Measurements from ENCODE around the gene LAMA1. TPM values are rescaled to one million over a fixed set of nuclear protein-coding genes. Genes with fewer than 3 reads are reported as not detected.

The LAMA1 gene
- polyA plus RNA-seq, 5 donors = 5.9 to 17.1 (median 9.7) TPM

DNA sequence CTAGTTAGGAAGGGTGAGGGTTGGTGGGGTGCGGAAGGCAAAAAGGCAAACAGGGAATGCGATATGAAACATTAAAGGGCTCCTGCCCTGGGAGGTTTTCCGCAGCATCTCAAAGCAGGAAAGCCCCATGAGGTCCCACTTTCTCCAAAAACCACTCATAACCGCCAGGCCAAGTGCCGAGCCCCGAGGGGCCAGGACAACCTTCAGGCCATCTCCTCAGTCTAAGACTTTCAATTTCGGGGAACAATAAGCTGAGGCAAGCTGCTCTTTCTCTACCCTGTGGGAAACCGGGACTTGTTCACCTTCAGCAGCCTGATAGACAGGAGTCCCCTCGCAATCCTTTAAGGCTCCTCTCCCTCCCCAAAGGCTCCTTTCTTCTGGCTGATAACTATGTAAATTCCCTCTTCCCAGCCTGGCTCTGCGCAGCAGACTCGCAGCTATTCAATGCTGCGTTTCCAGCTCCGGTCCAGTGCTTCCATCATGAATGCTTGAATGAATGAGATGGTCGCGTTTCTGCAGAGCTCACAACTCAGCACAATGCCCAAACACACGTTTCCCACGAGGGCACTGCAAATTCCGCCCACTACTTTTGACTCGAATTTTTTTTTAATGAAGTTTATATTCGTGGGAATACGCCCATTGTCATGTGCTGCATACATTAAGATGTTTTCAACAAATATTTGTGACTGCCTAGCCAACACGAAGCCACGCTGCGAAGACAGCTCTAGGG is 1.4 kb downstream of the LAMA1 start:
- no peak for DNase-seq

DNA sequence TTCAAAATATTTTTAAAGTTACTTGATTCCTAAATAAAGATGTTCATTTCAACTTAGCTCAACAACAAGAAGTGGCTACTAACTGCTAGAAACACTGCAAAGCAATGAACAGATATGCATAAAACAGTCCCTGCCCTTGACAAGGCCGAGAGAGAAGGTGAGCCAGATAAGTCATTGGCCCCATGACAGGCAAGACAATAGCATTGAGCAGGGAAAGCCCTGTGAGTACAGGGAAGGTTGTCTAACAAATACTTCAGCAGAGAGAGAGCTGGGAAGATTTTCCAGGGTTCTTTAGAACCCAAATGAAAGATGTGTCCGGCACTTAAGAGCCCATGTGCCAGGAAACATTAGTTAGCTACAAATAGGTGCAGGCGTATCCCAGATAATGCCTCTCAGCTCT is 4.7 kb downstream of the LAMA1 start:
- DNase-seq = no peak

DNA sequence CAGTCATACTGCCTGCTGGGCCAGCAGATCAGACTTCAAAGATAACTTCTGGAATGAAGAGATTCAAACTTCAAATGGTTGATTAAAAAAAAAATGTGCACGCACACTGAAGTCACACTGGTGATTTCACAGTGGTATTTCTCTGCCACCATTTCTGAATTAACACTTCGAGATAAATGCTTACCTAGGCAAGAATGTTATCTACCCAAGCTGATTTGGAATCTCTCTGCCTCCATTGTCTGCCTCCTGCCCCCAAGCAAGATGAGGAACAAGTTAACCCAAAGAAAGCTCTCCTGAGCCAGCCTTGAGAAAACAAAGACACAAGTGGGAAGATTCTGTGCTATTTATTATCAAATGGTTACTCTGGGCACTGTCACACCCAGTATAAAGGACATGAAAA is 6.5 kb downstream of the LAMA1 start:
- no peak for DNase-seq

DNA sequence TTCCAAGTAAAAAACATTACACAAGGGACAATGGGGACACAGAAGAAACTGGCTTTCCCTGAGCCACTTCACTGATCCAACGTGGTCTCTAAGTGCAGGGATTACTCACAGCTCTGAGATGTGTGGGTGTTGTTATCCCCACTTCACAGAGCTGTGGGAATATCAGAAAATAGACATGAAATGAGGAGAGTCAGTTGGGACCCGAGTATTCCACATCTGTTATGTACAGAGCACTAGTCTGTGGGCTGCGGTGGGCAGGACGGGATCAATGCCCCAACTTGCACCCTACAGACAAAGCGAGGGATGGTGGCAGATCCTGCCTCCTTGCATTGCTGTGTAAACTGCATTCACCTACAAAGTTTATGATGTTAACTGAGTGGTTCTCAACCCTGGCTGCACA is 11.7 kb downstream of the LAMA1 start:
- DNase-seq = no peak

DNA sequence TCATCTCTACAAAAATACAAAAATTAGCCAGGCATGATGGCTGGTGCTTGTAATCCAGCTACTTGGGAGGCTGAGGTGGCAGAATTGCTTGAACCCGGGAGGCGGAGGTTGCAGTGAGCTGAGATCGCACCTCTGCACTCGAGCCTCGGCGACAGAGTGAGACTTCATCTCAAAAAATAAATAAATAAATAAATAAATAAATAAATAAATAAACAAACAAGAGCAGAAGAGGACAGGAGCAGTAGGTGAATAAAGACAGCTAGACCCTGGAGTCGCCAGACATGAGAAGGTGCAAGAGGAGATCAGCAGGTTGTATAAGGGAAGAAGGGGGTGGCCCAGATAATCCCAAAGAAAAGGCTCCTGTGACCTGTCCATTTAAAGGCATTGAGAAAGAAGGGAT is 12.3 kb downstream of the LAMA1 start:
- no peak for DNase-seq

DNA sequence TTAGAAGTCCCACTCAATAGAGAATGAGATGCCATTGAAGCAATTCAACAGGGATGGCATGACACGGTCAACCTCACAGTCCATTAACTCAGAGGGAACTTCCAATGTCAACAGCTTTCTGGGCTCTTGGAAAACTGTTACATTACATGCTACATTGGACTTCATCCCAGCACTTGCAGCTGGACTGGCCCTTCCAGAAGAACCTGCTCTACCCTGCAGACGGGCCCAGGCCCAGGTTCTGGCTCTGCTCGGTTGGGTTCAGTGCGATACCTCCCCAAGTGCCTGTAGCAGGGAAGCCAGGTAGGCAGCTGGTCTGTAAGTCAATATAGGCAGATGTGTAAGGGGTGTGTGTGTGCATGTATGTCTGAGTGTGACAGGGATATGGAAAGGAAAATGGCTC is 12.9 kb downstream of the LAMA1 start:
- DNase-seq = no peak

DNA sequence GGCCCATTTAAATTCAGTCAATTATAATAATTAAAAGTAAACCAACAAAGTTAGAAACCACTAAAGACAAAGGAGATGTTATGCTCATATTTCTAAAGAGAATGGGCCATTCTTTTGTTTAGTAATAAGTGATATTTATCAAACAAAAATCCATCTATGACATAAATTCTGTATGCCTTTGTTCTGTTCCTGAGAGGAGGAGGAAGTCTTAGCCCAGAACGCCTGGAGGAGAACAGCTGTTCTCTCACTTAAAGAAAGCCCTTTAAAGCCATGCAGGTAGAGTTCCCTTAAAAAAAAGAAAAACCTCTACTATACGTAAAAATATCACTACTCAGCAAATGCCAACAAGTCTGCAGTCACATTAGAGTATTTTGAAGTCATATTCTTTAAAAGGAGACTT is 15.5 kb downstream of the LAMA1 start:
- no peak for DNase-seq

DNA sequence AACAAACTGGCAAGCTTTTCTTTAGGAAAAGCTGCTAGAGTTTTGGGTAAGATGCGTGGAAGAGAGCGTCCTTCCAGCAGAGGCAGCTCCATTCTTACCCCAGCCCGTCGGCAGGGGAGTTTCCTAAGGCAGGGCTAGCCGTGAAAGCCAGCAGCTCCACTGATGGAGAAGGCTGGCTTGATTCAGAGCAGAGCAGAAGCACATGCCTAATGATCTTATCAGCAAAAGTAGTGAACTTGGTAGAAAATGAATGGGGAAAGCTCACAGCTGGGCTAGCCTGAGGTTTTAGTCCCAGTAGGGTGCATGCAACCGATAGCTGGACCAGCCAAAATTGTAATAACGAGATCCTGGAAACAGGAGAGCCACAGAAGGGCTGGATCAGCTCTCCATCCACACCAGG is 20.8 kb downstream of the LAMA1 start:
- DNase-seq = no peak

DNA sequence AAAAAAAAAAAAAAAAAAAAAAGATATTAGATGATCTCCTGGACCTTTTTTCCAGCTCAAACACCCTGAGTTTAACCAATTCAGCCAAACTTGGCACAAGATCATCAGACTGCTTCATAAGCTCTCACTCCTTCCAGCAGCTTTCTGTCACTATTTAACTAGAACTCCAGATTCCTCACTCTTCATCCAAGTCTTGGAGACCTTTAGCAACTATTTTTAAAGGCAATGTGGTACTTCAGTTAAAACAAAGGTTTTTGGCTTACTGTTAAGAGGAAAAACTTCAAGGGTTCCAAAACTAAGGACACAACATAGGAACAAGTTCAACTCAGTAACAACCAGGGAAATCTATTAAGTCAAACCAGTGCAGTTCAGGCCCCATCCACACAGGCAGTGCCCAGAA is 23.2 kb downstream of the LAMA1 start:
- peak; percentile 19 to 25 for DNase-seq

DNA sequence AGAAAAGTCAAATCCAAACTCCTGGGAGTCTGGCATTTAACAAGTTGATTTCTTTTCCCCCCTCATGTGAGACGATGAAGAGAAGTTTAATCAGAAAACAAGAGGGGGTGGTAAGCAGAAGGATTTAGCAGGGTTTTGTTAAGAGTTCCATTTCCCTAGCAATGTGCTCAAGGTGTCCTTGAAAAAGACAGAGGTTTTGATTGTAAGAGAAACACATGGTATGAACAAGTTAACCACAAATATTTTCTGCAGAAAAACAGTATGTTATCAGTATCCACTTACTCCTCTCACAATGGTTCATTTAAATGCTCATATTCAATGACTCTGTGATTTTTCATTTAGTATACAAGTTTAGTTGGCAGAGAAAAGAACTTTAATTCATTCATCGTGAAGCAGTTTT is 26.8 kb downstream of the LAMA1 start:
- no peak for DNase-seq

DNA sequence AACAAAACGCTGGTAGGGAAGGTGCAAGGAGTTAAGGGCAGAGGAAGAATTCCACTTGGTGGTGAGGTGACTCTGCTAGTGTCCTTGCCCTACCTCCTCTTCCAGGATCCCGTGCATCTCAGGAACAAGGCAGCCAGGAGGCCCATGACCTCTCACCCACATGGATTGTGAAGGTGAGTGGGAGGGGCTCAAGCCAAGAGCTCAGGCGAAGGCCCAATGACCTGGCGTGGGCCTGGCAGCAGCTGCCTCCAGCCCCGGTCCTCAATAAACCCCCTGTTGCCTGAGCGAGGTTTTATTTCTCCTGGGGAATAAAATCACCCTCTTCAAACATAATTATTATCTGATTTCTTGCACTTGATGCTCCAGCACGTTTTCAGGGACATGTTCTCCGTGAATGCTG is 28.2 kb downstream of the LAMA1 start:
- DNase-seq = no peak

DNA sequence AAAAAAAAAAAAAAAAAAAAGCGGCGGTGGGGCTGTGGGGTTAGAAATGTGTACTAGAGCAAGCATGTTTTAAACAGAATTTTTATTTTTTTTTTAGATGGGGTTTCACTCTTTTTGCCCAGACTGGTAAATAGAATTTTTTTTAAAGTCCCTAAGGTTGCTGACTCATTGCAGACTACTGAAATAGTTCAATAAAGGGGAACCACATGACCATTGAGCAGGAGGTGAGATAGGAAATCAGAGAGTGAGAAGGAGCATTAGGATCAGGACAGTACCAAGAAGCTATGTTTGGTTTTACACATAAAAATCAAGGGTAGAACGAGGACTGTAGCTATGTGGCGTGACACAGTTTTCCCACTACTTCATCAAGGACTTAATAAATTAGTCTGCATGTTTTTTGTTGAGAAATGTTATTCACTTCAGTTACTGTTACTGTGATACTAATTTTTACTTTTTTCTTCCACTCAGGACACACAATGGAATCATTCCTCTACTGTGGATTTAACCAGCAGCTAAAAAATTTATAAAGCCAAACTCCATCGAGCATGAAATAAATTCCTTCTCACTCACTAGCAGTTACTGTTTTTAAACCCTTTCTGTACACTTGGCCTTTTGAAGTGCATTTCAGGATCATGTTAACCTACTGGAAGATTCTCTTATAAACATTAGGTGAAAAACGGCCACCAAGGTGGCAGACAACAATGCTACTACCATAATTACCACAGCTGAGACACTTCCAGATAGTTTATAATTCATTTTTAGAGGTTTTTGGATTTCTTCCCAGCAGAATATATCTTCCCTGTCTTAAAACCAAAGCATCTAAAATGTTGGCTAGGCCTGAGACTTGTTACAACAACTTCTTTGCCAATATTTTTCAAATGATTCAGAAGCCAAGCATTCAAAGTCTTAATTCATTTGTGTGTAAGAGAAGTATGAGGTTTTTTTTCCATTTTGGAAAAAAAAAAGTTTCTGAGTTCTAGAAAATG is 33.2 kb downstream of the LAMA1 start:
- peak in 1 of 2 donors; percentile 14 for DNase-seq

DNA sequence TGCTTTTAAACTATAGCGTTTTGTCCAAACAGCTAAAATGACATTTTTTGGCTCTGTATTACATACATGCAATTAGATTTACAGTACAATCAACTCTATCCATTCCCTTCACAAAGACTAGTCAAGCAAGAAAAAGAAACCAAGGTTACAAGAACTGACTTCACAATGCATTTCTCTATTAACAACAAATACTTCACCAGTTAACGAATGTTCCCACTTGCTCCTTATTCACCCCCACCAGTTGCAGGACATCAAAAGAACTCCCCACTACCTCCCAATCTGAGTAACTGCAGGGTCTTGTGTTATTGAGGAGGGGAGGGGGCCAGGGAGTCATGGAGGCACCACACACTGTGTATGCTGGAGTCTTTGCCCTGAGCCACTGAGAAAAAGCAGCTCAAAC is 34.9 kb downstream of the LAMA1 start:
- DNase-seq = no peak

DNA sequence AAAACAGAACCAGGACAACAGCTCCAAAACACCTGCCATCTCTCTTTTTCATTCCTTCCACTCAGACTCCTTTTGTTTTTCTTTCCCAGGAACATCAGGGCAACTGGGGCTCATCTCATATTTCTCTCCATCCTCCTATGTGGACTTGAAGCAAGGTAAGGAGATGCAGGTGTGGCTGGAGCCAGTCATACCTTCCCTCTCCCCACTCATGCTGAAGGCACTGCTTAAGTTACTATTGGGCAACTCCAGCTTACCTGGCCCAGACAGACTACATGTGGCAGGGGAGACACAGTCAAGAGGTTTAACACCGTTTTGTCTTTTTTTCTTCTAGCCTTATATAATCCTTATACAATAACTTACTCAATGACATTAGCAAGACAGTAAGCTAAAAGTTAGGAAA is 38.4 kb downstream of the LAMA1 start:
- DNase-seq = no peak

DNA sequence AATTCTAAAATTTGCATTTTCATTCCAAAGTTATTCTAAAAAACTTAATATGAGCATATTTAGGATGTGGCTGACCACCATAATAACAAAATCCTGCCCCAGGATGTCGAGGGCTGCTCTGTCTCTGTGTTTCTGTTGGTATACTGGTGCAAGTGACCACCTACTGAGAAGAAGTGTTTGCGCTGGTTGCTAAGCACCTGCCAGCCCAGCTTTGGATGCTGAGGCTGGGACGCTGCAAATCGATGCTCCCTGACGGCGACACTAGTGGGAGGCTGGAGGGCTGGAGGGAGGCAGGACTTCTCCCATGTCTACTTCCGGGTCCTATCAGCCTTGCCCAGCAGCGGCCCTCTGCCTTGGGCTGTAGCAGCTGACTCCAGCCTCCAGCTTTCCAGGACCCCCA is 45.0 kb downstream of the LAMA1 start:
- DNase-seq = no peak

DNA sequence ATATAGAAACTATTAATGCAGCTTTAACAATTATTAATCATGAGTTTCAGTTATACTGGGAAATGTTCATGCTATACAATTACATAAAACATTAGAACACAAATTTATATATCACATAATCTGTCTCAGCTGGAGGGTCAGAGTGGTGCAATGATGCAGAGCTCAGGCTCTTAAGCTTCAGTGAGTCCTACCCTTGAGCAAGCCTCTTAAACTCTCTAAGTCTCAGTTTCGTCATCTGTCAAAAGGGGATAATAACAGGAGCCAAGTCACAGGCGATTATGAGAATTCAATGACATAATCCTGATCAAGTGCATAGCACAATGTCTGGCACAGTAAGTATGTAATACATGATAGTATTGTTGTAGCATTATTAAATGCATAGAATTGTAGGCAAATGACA is 46.0 kb downstream of the LAMA1 start:
- DNase-seq = no peak

DNA sequence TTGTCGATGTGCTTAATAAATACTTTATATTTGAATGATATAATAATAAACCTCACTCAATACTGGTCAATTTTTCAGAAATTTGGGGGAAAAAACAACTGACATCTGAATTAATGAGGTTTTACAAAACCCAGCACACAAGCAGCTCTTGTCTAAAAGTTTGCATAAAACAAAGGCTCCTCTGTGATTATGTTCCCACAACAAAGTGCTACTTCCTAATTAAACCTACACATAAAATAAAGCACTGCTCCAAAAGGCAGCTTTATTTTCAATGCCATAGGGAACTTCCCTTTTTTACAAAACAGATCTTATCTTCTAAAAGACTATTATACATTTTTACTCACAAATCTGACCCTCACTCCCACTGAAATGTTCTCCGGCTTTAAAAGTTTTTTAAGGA is 47.1 kb downstream of the LAMA1 start:
- no peak for DNase-seq

DNA sequence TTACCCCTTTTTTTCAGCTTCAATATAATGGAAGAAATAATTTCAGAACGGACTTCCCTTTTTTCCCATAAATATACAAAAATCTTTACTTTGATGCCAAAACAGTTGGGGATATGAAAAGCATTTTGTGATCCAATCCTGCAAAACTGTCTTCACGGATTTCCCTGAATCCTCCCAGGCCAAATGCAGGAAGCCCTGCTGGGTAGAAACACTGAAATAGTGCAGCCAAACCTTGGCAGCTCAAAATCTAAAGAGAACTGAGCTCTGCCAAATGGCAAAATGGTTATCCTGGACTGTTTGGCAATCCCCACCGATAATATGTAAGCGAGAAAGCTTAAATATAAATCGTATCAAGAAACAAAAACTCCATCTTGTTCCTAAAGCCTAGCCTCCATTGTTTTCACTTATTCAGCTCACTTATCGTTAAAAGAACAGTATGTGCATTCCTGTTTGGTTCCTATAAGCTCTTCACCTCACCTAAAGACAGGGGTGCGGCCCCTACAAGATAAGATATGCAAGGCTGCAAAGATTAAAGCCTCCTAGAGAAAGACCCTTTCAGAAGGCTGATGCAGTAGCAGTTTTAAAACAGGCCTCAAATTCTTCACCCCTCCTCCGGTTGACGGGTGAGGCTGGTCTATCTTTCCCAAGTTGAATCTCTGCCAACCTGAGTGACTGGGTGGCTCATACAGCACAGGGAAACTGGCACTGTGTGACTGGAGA is 48.6 kb downstream of the LAMA1 start:
- no peak for DNase-seq

DNA sequence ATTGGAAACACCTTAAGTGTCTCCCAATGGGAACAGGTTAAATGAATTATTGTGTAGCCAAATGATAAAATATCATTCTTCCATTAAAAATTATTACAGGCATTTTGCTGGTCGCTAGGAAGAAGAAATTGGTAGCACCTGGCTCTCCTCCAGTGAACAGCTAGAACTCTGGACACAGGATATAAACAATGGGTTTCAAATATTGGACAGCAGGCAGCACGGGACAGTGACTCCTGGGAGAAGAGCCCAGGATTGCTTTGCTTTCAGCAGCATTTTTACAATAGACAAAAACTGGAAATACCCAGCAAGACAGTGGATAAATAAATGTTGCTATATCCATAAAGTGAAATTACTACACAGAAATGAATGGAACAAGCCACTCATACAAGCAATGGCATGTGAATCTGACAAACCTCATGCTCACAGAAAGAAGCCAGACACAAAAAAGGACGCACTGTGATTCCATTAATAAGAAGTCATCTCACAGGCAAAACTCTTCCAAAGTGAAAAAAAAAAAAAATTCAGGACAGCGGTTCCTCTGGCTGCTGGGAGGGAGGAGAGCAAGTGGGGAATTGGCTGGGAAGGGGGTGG is 50.5 kb downstream of the LAMA1 start:
- DNase-seq = no peak

DNA sequence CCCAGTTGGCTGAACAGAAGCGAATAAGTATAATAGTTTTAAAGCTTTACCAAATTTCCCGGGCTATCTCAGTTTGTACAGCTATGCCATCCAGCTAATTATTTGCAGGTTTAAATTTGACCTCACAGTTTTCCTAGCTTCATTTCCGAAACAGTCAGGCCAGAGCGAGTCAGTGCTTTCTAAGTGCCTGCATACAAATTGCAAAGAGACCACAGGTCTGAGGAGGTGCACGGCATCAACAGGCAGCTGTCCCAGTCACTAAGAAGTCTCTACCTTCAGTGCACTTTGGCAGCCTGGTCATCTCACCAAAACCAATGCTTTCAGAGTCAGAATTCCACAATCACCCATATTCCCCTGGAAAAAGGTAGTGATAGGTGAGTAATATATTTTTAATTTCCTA is 51.9 kb downstream of the LAMA1 start:
- no peak for DNase-seq

DNA sequence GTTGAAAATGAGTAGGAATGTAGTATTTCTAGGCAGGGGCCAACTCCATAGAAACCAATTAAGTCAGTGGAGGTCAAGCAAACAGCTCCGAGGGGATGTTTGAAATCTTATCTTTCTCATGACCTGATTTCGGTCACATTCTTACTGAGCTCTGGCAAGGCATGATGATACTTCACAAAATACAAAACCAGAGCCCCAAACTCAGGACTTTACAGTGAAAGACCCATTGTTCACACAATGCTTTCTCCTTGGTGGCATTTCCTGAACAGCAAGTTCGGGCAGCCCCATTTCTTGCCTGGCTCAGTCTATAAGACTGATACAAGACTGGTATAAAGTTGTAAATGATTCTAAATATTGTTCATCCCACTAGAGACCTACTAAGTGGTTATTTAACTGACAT is 53.3 kb downstream of the LAMA1 start:
- no peak for DNase-seq

DNA sequence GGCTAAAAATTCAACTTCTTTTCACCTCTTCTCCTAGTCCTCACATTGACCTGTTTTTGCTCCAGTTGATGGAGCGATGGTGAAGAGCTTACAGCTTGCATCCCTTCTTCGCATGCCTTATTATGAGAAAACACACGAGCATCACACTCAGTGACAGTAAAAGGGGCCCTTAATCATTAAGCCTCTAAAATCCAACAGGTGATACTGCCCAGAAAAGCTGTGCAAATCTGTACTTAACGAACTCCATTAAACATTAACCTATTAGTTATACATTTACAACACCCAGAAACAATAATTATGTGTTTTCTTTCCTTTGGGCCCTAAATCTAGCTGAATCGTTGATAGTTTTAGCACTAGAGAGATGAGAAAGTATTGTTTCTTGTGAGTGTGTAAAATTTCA is 54.8 kb downstream of the LAMA1 start:
- DNase-seq = no peak

Measured in right lung (tissue), 5 donors.